ENCODE measurements around the gene PTDSS2.

- TF ChIP-seq POLR2A (IDR thresholded peaks at IDR 0.05; ENCODE audit: low read depth) = no peak
- TF ChIP-seq CTCF (IDR thresholded peaks at IDR 0.05) = no peak
These were observed 84.5 kb downstream of the PTDSS2 start for GRCh38 chr11:534396-535209.
